Hepatocyte (in vitro differentiated cells): ENCODE results near the gene PHF21B.

Experiments used
- EZH2 ChIP-seq: fragments of 200-600 bp; sonication (generic); IDR thresholded peaks from 2 replicates; pipeline ENCODE4 v1.6.1; 2016; ENCODE audit warnings: antibody characterized with exemption, mild to moderate bottlenecking, borderline replicate concordance
- EZH2phosphoT487 ChIP-seq: fragments of 200-600 bp; sonication (generic); IDR thresholded peaks from one replicate; pipeline ENCODE4 v1.6.1; 2018; ENCODE audit warnings: antibody characterized with exemption, mild to moderate bottlenecking, low read depth, moderate library complexity; ENCODE audit not compliant: unreplicated experiment, severe bottlenecking
- TF ChIP-seq, protein P1 (sequence below): fragments of 200-600 bp; sonication (generic); IDR thresholded peaks from 2 replicates; pipeline ENCODE4 v1.5.1; 2016; ENCODE audit warnings: antibody characterized with exemption, mild to moderate bottlenecking; ENCODE audit not compliant: poor library complexity

DNA sequence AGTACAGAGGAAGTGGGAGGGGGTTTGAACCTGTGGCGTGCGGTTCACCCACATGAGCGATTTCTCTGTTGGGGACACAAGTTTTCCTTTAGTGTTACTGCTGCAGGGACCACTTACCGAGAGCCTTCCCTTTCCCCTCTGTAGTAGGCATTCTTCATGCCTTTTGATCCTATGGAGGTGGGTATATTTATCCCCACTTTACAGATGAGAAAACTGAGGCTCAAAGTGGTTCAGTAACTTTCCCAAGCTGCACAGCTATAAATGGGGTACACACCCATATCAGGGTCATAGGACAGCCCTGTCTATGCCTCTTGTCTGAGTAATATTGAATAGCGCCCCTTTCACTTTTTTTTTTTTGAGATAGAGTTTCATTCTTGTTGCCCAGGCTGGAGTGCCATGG, 3.3 kb upstream of the PHF21B start:
- TF ChIP-seq, protein P1, sequence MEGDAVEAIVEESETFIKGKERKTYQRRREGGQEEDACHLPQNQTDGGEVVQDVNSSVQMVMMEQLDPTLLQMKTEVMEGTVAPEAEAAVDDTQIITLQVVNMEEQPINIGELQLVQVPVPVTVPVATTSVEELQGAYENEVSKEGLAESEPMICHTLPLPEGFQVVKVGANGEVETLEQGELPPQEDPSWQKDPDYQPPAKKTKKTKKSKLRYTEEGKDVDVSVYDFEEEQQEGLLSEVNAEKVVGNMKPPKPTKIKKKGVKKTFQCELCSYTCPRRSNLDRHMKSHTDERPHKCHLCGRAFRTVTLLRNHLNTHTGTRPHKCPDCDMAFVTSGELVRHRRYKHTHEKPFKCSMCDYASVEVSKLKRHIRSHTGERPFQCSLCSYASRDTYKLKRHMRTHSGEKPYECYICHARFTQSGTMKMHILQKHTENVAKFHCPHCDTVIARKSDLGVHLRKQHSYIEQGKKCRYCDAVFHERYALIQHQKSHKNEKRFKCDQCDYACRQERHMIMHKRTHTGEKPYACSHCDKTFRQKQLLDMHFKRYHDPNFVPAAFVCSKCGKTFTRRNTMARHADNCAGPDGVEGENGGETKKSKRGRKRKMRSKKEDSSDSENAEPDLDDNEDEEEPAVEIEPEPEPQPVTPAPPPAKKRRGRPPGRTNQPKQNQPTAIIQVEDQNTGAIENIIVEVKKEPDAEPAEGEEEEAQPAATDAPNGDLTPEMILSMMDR = no peak
- no peak for TF ChIP-seq EZH2phosphoT487
- no peak for TF ChIP-seq EZH2
